Measurements from ENCODE around the gene CREB3L2.
"Not testable (repeated sequence)": the region's sequence is repeated elsewhere in the genome, so short reads cannot be mapped to it uniquely, and the experiment has no call there.

Gene CREB3L2

GRCh38 chr7:137928626-137929025 is 73.3 kb downstream of the CREB3L2 start:
- DNase-seq: no peak

DNA sequence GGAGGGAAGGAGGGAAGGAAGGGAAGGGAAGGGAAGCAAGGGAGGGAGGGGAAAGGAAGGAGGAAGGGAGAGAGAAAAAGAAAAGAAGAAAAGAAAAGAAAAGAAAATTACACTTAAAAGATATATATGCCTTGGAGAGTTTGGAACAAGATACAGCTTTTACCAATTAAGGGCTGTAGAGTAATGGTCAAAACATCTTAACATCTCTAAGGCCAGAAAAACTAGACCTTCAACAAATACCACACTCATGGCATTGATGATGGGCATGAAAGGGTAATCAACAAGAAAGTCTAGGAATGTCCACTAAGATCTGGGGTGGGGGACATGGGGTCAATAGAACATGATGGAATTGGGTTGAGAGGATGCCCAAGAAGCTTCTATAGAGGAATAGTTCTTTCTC is 74.5 kb downstream of the CREB3L2 start:
- no peak for DNase-seq

DNA sequence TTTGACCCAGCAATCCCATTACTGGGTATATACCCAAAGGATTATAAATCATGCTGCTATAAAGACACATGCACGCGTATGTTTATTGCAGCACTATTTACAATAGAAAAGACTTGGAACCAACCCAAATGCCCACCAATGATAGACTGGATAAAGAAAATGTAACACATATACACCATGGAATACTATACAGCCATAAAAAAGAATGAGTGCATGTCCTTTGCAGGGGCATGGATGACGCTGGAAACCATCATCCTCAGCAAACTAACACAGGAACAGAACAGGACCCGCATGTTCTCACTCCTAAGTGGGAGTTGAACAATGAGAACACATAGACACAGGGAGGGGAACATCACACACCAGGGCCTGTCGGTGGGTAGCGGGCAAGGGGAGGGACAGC is 75.7 kb downstream of the CREB3L2 start:
- not testable (repeated sequence) for DNase-seq

GRCh38 chr7:137925754-137926153 is 76.1 kb downstream of the CREB3L2 start:
- no peak for DNase-seq

- no peak for DNase-seq
Measured at GRCh38 chr7:137925091-137925490, 76.8 kb downstream of the CREB3L2 start.

DNA sequence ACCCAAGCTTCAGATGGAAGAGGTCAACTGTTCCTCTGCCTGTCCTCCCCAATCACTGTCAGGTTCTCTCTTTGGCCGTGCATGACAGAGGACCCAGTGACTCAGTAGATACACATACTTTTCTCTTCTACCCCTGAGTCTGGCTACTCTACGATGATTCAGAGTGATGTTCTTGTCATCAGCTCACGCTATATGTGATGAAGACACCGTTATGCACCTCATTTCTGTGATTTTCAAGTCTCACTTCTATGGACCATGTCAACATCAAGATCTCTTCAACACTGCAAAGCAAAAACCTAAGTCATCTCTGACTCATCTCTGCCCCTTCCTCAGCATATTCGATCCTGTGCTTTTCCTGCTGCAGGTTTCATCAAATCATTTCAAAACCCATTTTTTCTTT is 78.5 kb downstream of the CREB3L2 start:
- DNase-seq: no peak

- no peak for DNase-seq
Measured at GRCh38 chr7:137920637-137921399, 81.1 kb downstream of the CREB3L2 start.

- no peak for DNase-seq
Measured at GRCh38 chr7:137919987-137920386, 81.9 kb downstream of the CREB3L2 start.

GRCh38 chr7:137916980-137917645 is 84.8 kb downstream of the CREB3L2 start:
- no peak for DNase-seq

- DNase-seq: no peak
Measured at GRCh38 chr7:137916564-137916963, 85.3 kb downstream of the CREB3L2 start.

GRCh38 chr7:137915266-137915665 is 86.6 kb downstream of the CREB3L2 start:
- DNase-seq: no peak

DNA sequence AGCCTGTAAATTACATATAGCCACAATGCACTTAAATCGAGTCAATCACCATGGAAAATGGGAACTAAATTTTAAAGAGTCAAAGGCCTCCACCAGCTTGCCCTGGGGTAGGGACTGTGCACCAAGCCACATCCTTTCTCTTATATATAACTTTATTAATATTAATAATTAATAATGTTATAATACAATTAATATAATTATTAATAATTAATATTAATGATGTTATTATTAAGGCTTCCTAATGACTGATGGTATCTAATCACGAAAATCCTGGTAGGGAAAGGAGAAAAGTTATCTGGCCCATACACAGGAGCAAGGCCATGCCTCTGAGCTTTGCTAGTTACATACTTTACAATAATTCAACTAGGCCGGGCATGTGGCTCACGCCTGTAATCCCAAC is 87.9 kb downstream of the CREB3L2 start:
- no peak for DNase-seq

- DNase-seq: no peak
Measured at GRCh38 chr7:137909042-137909441, 92.8 kb downstream of the CREB3L2 start.

- no peak for DNase-seq
Measured at GRCh38 chr7:137908106-137908505, 93.8 kb downstream of the CREB3L2 start.

DNA sequence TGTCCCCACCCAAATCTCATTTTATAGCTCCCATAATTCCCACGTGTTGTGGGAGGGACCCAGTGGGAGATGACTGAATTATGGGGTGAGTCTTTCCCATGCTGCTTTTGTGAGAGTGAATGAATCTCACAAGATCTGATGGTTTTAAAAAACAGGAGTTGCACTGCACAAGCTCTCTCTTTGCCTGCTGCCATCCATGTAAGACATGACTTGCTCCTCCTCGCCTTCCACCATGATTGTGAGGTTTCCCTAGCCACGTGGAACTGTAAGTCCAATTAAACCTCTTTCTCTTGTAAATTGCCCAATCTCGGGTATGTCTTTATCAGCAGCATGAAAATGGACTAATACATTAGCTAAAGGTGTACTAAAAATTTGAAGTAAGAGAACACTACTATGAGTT is 95.2 kb downstream of the CREB3L2 start:
- DNase-seq: not testable (repeated sequence)

DNA sequence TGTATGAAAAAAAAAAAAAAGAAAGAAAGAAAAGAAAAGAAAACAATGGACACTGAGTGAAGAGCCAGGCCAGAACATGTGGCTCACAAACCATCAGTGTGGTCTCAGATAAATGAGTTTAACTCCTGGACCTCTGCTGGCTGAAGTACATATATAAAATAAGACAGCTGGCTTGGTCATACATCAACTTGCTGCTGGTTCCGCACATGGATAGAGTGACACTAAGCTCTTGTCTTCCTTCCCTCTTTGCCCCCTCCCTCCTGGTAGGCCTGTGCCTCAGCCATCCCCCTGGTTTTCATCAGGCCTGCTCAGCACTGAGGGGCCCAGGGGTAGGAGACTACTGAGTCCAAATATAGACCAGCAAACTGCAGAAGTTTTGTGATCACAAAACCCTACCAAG is 97.1 kb downstream of the CREB3L2 start:
- no peak for DNase-seq

- DNase-seq: peak; percentile 38 to 54
Measured at GRCh38 chr7:137903382-137904169, 98.3 kb downstream of the CREB3L2 start.

DNA sequence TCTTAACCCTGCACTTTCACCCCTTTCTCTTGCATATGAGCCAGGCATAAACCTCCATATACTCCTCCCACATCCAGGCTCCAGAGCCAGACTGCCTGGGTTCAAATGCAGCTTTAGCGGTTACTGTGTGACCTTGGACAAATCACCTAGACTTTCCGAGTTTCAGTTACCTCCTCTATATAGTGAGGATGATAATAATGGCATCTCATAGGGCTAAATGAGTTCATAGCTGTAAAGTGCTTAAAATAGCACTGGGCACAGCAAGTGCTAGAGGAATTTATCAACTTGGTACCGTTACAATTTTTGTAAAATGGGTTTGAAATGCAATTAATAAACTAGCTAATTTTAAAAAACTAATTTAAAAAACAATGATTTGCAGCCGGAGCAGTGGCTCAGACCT is 101.7 kb downstream of the CREB3L2 start:
- DNase-seq: no peak

GRCh38 chr7:137898839-137899721 is 102.8 kb downstream of the CREB3L2 start:
- peak; percentile 83 to 84 for DNase-seq

- DNase-seq: peak in 1 of 2 donors; percentile 30
Measured at GRCh38 chr7:137895301-137896221, 106.3 kb downstream of the CREB3L2 start.

- no peak for DNase-seq
Measured at GRCh38 chr7:137893143-137893742, 108.6 kb downstream of the CREB3L2 start.

Data from stimulated activated CD4-positive, alpha-beta T cell treated with anti-CD3 and anti-CD28 coated beads, Interleukin-2, amount 100 ng/mL, for 24 hours (primary cell).